IMR-90 (cell line): ENCODE data around the gene DAPK1. TPM values are rescaled to one million over a fixed set of nuclear protein-coding genes. Genes with fewer than 3 reads are reported as not detected.

ENCODE experiments used
- ATAC-seq: fragments of 200-7000 bp; cut with Tn5 transposase; 2 replicates; pipeline ENCODE4 v1.9.1; 2020; ENCODE audit warnings: low read depth, mild to moderate bottlenecking, moderate library complexity
- BruUV-seq: library from RNA; stranded (reverse); fragments of 400-500 nt; replicated peaks from 2 replicates; lab custom pipeline; 2021; lab: Mats Ljungman, UMichigan
- CTCF ChIA-PET: fragments of 300-600 bp; formaldehyde crosslinking; extraction: SDS; loops from one replicate; lab custom pipeline; 2021; ENCODE audit warnings: antibody characterized with exemption; lab: Yijun Ruan, JAX
- POLR2A ChIA-PET: fragments of 300-600 bp; sonication (Branson Sonifier 250); formaldehyde crosslinking; loops from one replicate; lab custom pipeline; 2022; ENCODE audit warnings: antibody characterized with exemption; ENCODE audit not compliant: unreplicated experiment; lab: Charles Lee
- DNase-seq: peaks from one replicate; pipeline ENCODE4 v3.0.0; 2013
- H2AFZ ChIP-seq: replicated peaks from 2 replicates; pipeline ENCODE3; 2013; ENCODE audit warnings: low read length, mild to moderate bottlenecking; ENCODE audit not compliant: poor library complexity
- H2AK5ac ChIP-seq: 2 replicates; pipeline ENCODE4 v1.6.1; 2013; ENCODE audit warnings: low read depth, low read length, inconsistent platforms
- H2AK9ac ChIP-seq: replicated peaks from 2 replicates; pipeline ENCODE3; 2013; ENCODE audit warnings: mild to moderate bottlenecking, low read depth, low read length, moderate library complexity; ENCODE audit not compliant: poor library complexity
- H2BK120ac ChIP-seq: 2 replicates; pipeline ENCODE4 v1.6.1; 2013; ENCODE audit warnings: low read depth, low read length, inconsistent platforms
- H2BK15ac ChIP-seq: 3 replicates; pipeline ENCODE4 v1.6.1; 2013; ENCODE audit warnings: low read depth, low read length, inconsistent platforms
- H2BK20ac ChIP-seq: 2 replicates; pipeline ENCODE4 v1.6.1; 2013; ENCODE audit warnings: low read depth, mild to moderate bottlenecking, inconsistent platforms, low read length, moderate library complexity
- H2BK5ac ChIP-seq: 2 replicates; pipeline ENCODE4 v1.6.1; 2013; ENCODE audit warnings: mild to moderate bottlenecking, low read depth, low read length, inconsistent platforms; ENCODE audit not compliant: poor library complexity, severe bottlenecking
- H3K14ac ChIP-seq: replicated peaks from 2 replicates; pipeline ENCODE4 v1.6.1; 2013; ENCODE audit warnings: low read depth, low read length, inconsistent platforms
- H3K18ac ChIP-seq: 2 replicates; pipeline ENCODE4 v1.6.1; 2013; ENCODE audit warnings: low read depth, low read length, control low read depth
- H3K23ac ChIP-seq: 2 replicates; pipeline ENCODE4 v1.6.1; 2013; ENCODE audit warnings: low read depth, low read length, inconsistent platforms
- H3K27ac ChIP-seq: 2 replicates; pipeline ENCODE4 v1.5.1; 2013; ENCODE audit warnings: mild to moderate bottlenecking, control low read depth, low read length; ENCODE audit not compliant: insufficient read depth
- H3K27me3 ChIP-seq: 2 replicates; pipeline ENCODE4 v1.6.1; 2013; ENCODE audit warnings: low read length; ENCODE audit not compliant: control insufficient read depth, insufficient read depth
- H3K36me3 ChIP-seq: 2 replicates; pipeline ENCODE4 v1.6.1; 2013; ENCODE audit warnings: low read length, mixed read lengths; ENCODE audit not compliant: control insufficient read depth, insufficient read depth
- H3K4ac ChIP-seq: 2 replicates; pipeline ENCODE4 v1.6.1; 2013; ENCODE audit warnings: low read depth, low read length, inconsistent platforms
- H3K4me1 ChIP-seq: 2 replicates; pipeline ENCODE4 v1.6.1; 2013; ENCODE audit warnings: low read length, mixed read lengths; ENCODE audit not compliant: control insufficient read depth, insufficient read depth
- H3K4me2 ChIP-seq: 2 replicates; pipeline ENCODE4 v1.6.1; 2013; ENCODE audit warnings: low read depth, mild to moderate bottlenecking, control low read depth, low read length, moderate library complexity
- H3K4me3 ChIP-seq: 2 replicates; pipeline ENCODE4 v1.5.1; 2013; ENCODE audit warnings: low read depth, mild to moderate bottlenecking, control low read depth, low read length, moderate library complexity; ENCODE audit not compliant: insufficient read depth
- H3K56ac ChIP-seq: 2 replicates; pipeline ENCODE4 v1.6.1; 2013; ENCODE audit warnings: low read length, inconsistent platforms; ENCODE audit not compliant: insufficient read depth; ENCODE audit errors: extremely low read depth
- H3K79me1 ChIP-seq, 2 experiments: 2 replicates each; pipeline ENCODE4 v1.6.1; 2013; ENCODE audit warnings: low read length in 2 of 2, inconsistent platforms in 1 of 2, low read depth in 1 of 2
- H3K9ac ChIP-seq: 2 replicates; pipeline ENCODE4 v1.6.1; 2013; ENCODE audit warnings: low read depth, low read length, control low read depth
- H3K9me1 ChIP-seq: 2 replicates; pipeline ENCODE4 v1.6.1; 2013; ENCODE audit warnings: low read length, inconsistent platforms; ENCODE audit not compliant: insufficient read depth
- H3K9me3 ChIP-seq: 2 replicates; pipeline ENCODE4 v1.6.1; 2013; ENCODE audit warnings: low read length; ENCODE audit not compliant: control insufficient read depth, insufficient read depth
- H4K20me1 ChIP-seq: 2 replicates; pipeline ENCODE4 v1.6.1; 2013; ENCODE audit warnings: low read length, inconsistent platforms; ENCODE audit not compliant: insufficient read depth
- H4K5ac ChIP-seq: 2 replicates; pipeline ENCODE4 v1.6.1; 2013; ENCODE audit warnings: mild to moderate bottlenecking, low read depth, low read length, control low read depth
- H4K8ac ChIP-seq, 2 experiments: 2 replicates each; pipeline ENCODE4 v1.6.1; 2013; ENCODE audit warnings: low read depth in 2 of 2, low read length in 2 of 2, control low read depth in 1 of 2, inconsistent platforms in 1 of 2
- H4K91ac ChIP-seq: 2 replicates; pipeline ENCODE4 v1.6.1; 2013; ENCODE audit warnings: low read depth, low read length, inconsistent platforms; ENCODE audit not compliant: insufficient read depth
- CHD1 ChIP-seq: IDR thresholded peaks from 2 replicates; pipeline ENCODE4 v1.6.1; 2012; ENCODE audit warnings: low read depth, low read length, improper control_type of control experiment
- FOS ChIP-seq: fragments of 150-350 bp; IDR thresholded peaks from 2 replicates; pipeline ENCODE4 v1.6.1; 2016; ENCODE audit warnings: low read depth, low read length
- MAFK ChIP-seq: IDR thresholded peaks from 2 replicates; pipeline ENCODE4 v1.6.1; 2012; ENCODE audit warnings: low read depth, low read length, improper control_type of control experiment
- MXI1 ChIP-seq: IDR thresholded peaks from 2 replicates; pipeline ENCODE4 v1.6.1; 2012; ENCODE audit warnings: low read depth, mild to moderate bottlenecking, low read length, moderate library complexity, borderline replicate concordance
- NFE2L2 ChIP-seq: fragments of 150-350 bp; IDR thresholded peaks from 2 replicates; pipeline ENCODE4 v1.6.1; 2016; ENCODE audit warnings: low read depth, mild to moderate bottlenecking, low read length
- POLR2A ChIP-seq: IDR thresholded peaks from 2 replicates; pipeline ENCODE4 v1.6.1; 2012; ENCODE audit warnings: mild to moderate bottlenecking, low read depth, low read length
- RAD21 ChIP-seq: IDR thresholded peaks from 2 replicates; pipeline ENCODE4 v1.6.1; 2012; ENCODE audit warnings: low read length, improper control_type of control experiment
- RCOR1 ChIP-seq: IDR thresholded peaks from 2 replicates; pipeline ENCODE4 v1.6.1; 2012; ENCODE audit warnings: mild to moderate bottlenecking, low read length, improper control_type of control experiment; ENCODE audit not compliant: insufficient replicate concordance
- RFX5 ChIP-seq: IDR thresholded peaks from 2 replicates; pipeline ENCODE4 v1.8.0; 2012; ENCODE audit warnings: low read depth, mild to moderate bottlenecking, low read length, moderate library complexity
- WGBS, 2 experiments: methylation state at CpG; one replicate each; pipeline versions ENCODE4 v1.1.5 to v1.1.7; 2013; ENCODE audit warnings: missing lambda C conversion rate in 2 of 2; ENCODE audit not compliant: insufficient read length in 1 of 2; ENCODE audit errors: extremely low coverage in 2 of 2; 5-methylcytosine and 5-hydroxymethylcytosine counted together
- dilution Hi-C: fragments of 300-500 bp; cut with HindIII; formaldehyde crosslinking; loops from one replicate; pipeline ENCODE4 v1.14.3; 2018; ENCODE audit warnings: low sequenced_read_pairs; ENCODE audit not compliant: unreplicated experiment
- in situ Hi-C: fragments of 300-500 bp; cut with MboI; formaldehyde crosslinking; loops from 3 replicates; pipeline ENCODE4 v1.14.3; 2019; ENCODE audit warnings: low sequenced_read_pairs, inconsistent platforms, mixed read lengths
- intact Hi-C: fragments of 100-400 bp; cut with micrococcal nuclease; formaldehyde crosslinking; loops from 2 replicates; pipeline ENCODE4 v1.10.0; 2022
- polyA plus RNA-seq, 3 experiments: library from polyadenylated mRNA; depleted of rRNA; stranded (reverse); fragments of >200 nt; gene quantifications; 2 replicates each; pipeline ENCODE4 v1.2.3, GENCODE V29; 2012; ENCODE audit warnings: low replicate concordance in 1 of 3
- total RNA-seq: library from RNA; depleted of rRNA; stranded (reverse); fragments of >200 nt; gene quantifications from 2 replicates; pipeline ENCODE4 v1.2.3, GENCODE V29; 2012
- TF ChIP-seq, protein P1 (sequence below): fragments of 150-350 bp; IDR thresholded peaks from 2 replicates; pipeline ENCODE4 v1.6.1; 2016; ENCODE audit warnings: low read depth, mild to moderate bottlenecking, low read length, moderate library complexity, borderline replicate concordance
- TF ChIP-seq, protein P2 (sequence below): conservative IDR thresholded peaks from 2 replicates; pipeline ENCODE4 v1.5.1; 2012; ENCODE audit warnings: mild to moderate bottlenecking, low read depth, low read length, improper control_type of control experiment
- TF ChIP-seq, protein P3 (sequence below): fragments of 150-350 bp; IDR thresholded peaks from 2 replicates; pipeline ENCODE4 v1.6.1; 2017; ENCODE audit warnings: mild to moderate bottlenecking, antibody characterized with exemption, low read length, low read depth

The DAPK1 gene
- total and polyA plus RNA-seq, 2 of the 4 experiments (the other 2 are of a cell fraction) = under 0.01 to 0.03 TPM

DNA sequence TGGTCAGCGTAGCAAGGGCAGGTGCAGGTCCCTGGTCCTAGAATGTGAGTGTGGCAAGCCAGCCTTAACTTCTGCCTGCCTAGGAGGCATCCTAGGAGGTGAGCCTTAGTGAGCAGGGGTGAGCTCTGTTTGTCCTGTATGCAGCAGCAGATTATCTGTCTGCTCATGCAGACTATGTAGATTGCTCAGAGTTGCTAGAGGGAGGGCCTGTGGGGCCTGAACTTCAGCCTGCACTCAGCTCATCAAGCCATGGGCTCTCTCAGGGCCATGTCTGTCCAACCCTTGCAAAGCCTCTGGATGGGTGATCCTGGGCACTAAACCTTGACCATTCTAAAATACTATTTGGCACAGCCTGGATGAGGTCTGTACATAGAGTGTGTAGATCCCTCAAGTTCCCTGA, 219.8 kb downstream of the DAPK1 start:
- H3K9me3 ChIP-seq = no peaks in the 10 kb centered on the region
- no peak overlapping the region for H2AK9ac ChIP-seq
- no peak overlapping the region for H2BK15ac ChIP-seq
- intact Hi-C loops (loop anchor here (10.0 kb wide), 1 partner anchor 1597 kb away; the partner anchor contains the start of genes CKS2 and SECISBP2), in situ Hi-C loops (loop anchor here (25.0 kb wide), 1 partner anchor 845 kb away; no protein-coding TSS in a partner anchor), dilution Hi-C loops (no loop called here)
- WGBS, 2 experiments = no CpG with 5 or more reads among the region's 1 CpG
- no peaks in the 10 kb centered on the region for H3K36me3 ChIP-seq
- peaks cover 7% of the 10 kb centered on the region for H3K4me1 ChIP-seq
- H4K91ac ChIP-seq = no peak overlapping the region
- H3K23ac ChIP-seq = no peak overlapping the region
- H4K5ac ChIP-seq = no peak overlapping the region
- no peaks in the 10 kb centered on the region for H4K20me1 ChIP-seq
- no peak overlapping the region for H3K14ac ChIP-seq
- no peak overlapping the region for H4K8ac ChIP-seq
- H3K9ac ChIP-seq = no peak overlapping the region
- H2BK120ac ChIP-seq = no peak overlapping the region
- no peak overlapping the region for H2BK5ac ChIP-seq
- H2AK5ac ChIP-seq = no peak overlapping the region; the same call in 1 of the 2 replicates
- BruUV-seq = no TSS peak
- no peak overlapping the region for H3K4me2 ChIP-seq
- H3K56ac ChIP-seq = no peak overlapping the region
- CTCF ChIA-PET = no interaction called here
- no peak overlapping the region for H2AFZ ChIP-seq
- peaks cover 0 to 6% of the 10 kb centered on the region in 2 experiments; a peak in 2 of 4 replicates for H3K79me1 ChIP-seq
- peaks cover 11% of the 10 kb centered on the region for H3K9me1 ChIP-seq
- peak overlapping the region; percentile 26; the same call in 1 of the 2 replicates for H3K4ac ChIP-seq
- no peaks in the 10 kb centered on the region; the same call in 1 of the 2 replicates for H3K27me3 ChIP-seq
- ATAC-seq (no peak), DNase-seq (no peak)
- no peak overlapping the region for H3K4me3 ChIP-seq
- H2BK20ac ChIP-seq = no peak overlapping the region
- POLR2A ChIA-PET = no interaction called here
- H3K18ac ChIP-seq = no peak overlapping the region
- no peak for TF ChIP-seq POLR2A
- TF ChIP-seq, protein P1, sequence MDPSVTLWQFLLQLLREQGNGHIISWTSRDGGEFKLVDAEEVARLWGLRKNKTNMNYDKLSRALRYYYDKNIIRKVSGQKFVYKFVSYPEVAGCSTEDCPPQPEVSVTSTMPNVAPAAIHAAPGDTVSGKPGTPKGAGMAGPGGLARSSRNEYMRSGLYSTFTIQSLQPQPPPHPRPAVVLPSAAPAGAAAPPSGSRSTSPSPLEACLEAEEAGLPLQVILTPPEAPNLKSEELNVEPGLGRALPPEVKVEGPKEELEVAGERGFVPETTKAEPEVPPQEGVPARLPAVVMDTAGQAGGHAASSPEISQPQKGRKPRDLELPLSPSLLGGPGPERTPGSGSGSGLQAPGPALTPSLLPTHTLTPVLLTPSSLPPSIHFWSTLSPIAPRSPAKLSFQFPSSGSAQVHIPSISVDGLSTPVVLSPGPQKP = no peak
- TF ChIP-seq NFE2L2 = no peak
- no peak for TF ChIP-seq RCOR1
- TF ChIP-seq, protein P2, sequence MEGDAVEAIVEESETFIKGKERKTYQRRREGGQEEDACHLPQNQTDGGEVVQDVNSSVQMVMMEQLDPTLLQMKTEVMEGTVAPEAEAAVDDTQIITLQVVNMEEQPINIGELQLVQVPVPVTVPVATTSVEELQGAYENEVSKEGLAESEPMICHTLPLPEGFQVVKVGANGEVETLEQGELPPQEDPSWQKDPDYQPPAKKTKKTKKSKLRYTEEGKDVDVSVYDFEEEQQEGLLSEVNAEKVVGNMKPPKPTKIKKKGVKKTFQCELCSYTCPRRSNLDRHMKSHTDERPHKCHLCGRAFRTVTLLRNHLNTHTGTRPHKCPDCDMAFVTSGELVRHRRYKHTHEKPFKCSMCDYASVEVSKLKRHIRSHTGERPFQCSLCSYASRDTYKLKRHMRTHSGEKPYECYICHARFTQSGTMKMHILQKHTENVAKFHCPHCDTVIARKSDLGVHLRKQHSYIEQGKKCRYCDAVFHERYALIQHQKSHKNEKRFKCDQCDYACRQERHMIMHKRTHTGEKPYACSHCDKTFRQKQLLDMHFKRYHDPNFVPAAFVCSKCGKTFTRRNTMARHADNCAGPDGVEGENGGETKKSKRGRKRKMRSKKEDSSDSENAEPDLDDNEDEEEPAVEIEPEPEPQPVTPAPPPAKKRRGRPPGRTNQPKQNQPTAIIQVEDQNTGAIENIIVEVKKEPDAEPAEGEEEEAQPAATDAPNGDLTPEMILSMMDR = no peak
- TF ChIP-seq, protein P3, sequence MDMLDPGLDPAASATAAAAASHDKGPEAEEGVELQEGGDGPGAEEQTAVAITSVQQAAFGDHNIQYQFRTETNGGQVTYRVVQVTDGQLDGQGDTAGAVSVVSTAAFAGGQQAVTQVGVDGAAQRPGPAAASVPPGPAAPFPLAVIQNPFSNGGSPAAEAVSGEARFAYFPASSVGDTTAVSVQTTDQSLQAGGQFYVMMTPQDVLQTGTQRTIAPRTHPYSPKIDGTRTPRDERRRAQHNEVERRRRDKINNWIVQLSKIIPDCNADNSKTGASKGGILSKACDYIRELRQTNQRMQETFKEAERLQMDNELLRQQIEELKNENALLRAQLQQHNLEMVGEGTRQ = no peak
- TF ChIP-seq FOS = no peak
- TF ChIP-seq MAFK = no peak
- TF ChIP-seq CHD1 = no peak
- no peak for TF ChIP-seq RFX5
- TF ChIP-seq MXI1 = no peak
- TF ChIP-seq RAD21 = no peak
- no peak overlapping the region for H3K27ac ChIP-seq
